CD4-positive, alpha-beta T cell treated with Interleukin-1 beta for 1 hour (primary cell): Measurements from ENCODE around the gene SKI.
"Not testable (repeated sequence)": the region's sequence is repeated elsewhere in the genome, so short reads cannot be mapped to it uniquely, and the experiment has no call there.

ENCODE experiments used
- DNase-seq, 2 donors: peaks; one replicate each; pipeline ENCODE4 v3.0.0-alpha.2; 2020 to 2022

Gene SKI

DNA sequence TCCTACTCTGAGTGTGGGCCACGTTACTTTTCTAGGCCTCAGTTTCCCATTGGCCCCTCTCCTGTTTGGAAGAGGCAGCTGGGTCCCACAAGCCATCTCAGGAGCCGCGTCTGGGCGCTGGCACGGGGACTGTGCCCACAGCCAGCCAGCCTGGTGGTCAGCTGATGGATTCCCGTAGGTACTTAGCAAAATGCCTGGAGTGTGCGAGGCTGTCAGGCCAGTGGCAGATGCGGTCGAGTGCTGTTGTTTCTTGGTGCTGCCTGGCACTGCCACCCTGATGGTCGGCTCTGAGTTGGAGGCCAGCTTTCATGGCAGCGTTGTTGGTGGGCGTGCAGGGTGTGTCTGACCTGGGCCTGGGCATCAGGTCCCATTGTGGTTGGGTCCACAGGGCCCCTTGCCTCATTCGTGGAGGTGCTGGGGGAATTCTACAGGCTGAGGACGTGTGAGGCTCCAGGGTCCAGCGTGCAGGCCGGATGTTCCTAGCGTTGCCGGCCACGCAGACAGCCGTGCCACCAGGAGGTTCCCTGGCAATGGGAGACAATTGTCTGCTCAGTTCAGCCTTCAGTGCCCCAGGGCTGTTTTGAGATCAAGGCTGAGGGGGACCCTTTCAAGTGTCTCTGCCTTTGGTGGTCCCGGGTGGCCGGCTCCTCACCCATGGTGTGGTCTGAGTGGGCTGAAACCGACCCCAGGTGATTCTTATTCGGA, 20.9 kb downstream of the SKI start:
- no peak for DNase-seq

DNA sequence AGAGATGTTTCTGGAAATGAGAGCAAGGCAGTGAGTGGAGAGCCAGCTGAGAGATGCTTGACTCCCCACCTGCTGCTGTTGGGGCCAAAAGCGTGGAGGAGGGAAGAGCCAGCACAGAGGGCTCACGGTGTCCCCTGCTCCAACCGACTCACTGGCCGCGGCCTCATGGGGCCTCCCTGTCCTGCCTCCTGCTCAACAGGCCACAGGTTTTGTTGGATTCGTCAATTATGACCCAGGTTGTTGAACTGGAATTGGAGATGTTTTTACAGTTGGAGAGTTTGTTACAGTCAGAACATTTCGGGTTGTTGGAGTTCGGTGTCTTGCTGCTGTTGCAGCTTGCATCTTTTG, 21.4 kb downstream of the SKI start:
- no peak for DNase-seq

DNA sequence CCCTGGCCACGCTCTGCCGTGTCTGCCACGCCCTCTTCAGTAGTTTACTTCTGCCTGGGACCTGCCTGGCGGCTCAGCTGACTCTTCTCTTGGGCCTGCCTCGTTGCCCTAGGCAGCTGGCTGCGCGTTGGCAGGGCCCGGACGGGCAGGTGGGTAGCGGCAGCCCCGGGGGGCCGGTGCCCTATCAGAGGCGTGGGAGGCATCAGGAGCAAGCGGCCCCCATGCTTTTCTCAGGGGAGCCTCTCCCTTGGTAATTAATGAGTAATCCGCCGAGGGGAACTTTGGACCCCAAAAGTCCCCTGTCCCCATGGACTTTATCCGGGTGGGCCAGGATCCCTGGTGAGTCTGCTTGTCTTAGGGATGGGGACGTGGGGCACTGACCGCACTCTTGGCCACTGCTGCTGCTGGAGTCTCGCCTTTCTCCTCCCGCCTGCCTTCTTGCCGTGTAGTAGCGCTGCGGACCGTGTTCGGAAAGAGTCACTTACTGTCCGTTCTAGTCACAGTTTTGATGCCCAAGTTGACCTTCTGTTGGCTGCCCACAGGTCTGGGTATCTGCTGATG, 22.7 kb downstream of the SKI start:
- no peak for DNase-seq

DNA sequence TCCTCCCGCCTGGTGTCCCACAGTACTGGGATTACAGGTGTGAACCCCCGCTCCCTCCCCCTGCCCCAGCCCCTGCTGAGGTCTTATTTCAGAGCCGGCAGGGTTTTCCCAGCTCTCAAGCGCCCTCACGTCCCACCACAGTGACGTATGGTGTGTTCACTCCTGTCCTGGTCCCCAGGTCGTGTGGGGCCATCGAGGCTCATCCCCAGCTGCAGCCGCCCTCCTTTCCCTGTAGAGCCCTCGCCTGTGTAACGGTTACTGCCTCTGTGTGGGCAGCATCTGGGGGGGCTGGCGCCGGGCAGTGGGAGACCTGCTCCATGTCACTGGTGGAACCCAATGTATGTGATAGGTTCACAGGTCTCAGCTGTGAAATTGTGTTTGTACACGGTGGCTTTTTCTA, 23.2 kb downstream of the SKI start:
- DNase-seq, result no peak

DNA sequence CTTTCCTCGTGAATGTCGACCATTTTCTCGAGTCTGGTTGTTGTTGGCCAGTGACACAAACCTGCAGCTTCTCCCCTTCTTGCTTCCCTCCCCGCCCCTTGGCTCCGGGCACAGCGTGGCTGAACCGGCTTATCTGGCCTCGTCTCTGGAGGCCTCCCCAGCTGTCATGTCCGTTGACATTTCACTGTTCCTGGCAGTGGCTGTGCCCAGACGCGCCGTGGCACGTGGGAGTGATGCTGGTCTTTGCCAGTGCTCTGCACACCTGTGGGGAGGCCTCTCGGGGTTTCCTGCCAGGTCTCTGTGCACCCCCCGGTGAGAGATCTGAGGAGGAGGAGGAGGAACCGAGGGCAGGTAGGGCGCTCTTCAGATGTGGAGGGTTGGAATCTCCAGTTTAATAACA, 23.7 kb downstream of the SKI start:
- DNase-seq, result peak in 1 of 2 donors; percentile 32

DNA sequence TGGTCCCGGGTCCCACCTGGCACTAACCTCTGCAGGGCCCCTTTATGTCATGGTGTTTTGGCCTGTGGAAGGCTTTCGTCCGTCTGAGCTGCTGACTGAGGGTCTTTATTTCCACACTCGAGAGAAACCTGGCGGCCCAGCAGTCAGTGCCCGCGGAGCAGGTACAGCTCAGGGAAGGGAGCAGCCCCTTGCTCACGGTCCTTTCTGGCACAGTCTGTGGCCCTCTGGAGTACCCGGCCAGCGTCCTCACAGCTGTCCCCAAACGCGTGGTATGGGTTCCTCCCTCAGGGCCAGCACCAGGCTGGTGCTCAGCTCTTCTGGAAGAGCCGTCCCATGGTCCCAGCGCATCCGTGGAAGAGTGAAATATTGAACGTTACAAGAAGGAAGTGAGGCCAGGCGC, 24.3 kb downstream of the SKI start:
- no peak for DNase-seq

DNA sequence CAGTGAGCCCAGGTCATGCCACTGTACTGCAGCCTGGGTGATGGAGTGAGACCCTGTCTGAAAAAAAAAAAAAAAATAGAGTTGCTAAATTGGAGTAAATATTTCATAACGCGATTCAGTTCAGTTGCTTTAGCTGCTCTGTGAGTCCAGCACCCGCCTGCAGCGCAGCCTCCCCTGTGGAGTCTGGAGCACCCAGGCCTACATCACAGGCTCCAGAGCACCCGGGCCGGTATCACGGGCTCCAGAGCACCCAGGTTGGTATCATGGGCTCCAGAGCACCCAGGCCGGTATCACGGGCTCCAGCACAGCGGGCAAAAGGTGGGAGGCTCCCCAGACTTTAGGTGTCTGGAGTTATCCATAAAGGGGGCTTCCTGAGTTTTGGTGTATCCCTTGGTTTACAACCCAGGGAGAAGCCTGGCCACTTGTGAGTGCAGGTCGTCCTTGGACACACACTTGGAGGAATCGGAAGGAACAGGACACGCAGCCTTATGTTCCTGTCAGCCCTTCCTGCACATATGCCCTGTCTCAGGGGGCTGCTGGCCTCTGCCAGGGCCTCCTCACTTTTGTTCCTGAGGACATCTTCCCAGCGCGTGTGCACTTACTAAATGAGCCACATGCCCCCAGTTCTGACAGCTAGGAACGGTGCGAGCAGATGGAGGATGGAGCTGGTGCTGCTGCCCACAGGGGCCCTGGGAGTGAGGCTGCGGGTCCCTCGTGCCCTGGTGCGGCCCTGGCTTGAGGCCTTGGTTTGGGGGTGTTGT, 25.1 kb downstream of the SKI start:
- no peak for DNase-seq

DNA sequence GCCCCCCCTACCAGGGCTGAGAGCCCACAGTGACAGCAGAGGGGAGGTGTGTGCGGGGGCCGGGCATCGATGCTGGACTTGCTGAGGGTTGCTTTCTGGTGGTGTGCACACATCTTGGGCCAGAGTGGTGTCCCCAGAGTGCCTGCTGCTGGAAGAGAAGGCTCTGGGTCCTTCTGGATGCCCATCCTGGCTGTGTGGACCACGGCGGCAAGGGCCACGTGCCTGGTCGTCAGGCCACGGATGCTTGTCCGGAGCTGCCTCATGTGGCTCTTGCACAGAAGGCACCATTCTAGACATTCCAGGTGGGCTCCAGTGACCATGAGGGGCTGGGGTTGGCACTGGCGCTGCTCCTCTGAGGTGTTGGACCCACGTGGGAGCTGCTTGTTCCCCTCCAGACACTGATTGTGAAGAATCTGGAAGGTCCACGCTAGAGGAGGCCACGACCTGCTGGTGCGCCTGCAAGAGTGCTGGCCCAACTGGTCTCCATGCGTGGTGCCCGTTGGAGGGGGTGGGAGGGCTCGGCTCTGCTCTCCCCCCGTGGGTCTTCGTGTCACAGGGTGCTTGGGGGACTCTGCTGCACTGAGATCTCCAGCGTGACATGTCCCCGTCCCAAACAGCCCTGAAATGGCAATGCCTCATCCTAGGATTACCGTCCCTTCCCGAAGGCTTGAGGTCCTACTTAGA, 25.8 kb downstream of the SKI start:
- no peak for DNase-seq

DNA sequence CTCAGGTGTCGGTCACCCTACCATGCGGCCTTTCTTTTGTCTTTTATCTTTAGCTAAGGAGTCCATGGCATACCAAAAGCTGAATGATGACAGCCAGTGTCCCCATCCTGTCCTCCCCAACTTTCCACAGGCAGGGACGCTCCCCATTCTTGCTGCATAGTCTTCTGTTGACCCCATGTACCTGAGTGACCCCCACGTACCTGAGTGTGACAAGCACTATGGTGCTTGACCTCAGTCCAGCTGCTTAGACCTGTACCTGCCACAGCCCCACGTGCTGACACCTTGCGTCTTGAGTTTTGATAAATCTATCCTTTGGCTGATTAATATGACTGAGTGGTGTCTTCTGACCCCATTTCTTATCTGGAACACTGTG, 26.9 kb downstream of the SKI start:
- DNase-seq, result no peak

DNA sequence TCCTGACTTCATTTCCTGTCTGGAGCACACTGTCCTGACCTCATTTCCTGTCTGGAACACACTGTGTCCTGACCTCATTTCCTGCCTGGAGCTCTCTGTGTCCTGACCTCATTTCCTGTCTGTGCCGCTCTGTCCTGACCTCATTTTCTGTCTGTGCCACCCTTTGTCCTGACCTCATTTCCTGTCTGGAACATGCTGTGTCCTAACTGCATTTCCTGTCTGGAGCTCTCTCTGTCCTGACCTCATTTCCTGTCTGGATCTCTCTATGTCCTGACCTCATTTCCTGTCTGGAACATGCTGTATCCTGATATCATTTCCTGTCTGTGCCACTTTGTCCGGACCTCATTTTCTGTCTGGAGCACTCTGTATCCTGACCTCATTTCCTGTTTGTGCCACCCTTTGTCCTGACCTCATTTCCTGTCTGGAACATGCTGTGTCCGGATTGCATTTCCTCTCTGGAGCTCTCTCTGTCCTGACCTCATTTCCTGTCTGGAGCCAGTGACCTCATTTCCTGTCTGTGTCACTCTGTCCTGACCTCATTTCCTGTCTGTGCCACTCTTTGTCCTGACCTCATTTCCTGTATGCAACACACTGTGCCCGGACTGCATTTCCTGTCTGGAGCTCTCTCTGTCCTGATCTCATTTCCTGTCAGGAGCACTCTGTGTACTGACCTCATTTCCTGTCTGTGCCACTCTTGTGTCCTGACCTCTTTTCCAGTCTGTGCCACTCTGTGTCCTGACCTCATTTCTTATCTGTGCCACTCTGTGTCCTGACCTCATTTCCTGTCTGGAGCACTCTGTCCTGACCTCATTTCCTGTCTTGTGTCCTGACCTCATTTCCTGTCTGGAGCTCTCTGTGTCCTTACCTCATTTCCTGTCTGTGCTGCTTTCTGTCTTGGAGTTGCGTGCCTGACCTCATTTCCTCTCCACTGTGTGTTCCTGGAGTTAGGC, 27.6 kb downstream of the SKI start:
- DNase-seq, result peak; percentile 93

DNA sequence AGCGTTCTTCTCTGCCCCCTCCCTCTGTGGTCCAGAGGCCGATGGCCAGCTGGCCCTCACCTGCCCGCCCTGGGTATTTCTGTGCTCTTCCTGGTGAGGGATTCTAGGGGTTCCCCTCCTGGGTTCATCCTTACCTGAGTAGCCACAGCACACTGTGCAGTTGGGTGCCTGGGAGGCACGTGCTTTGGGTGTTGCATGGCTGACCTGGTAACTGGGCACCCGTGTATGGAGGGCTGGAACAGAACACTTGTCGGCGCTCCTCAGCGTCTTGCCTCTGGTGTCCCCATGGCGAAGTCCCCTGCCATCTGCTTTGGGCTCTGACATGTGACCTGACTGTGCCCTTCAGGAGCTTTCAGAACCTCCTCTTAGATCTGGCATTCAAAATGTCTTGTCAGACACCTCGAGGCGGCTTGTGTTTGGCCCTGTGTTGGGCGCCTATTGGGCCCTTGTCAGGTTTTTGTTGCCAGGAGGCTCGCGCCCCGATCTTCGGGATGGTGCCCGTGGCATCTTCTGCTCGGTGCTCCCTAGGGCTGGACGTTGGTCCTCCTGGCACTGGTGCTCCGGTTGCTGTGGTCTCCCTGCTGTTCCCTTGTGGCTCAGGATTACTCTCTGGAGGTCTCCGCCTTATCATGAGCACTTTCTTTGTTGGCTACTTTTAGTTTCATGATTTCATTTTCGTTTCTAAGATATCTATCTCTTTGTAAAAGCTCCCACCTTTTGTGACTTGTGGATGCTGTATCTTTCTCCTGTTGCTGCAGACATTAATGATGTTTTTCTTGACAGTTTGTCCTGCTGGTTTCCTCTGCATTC, 28.5 kb downstream of the SKI start:
- DNase-seq, result no peak

DNA sequence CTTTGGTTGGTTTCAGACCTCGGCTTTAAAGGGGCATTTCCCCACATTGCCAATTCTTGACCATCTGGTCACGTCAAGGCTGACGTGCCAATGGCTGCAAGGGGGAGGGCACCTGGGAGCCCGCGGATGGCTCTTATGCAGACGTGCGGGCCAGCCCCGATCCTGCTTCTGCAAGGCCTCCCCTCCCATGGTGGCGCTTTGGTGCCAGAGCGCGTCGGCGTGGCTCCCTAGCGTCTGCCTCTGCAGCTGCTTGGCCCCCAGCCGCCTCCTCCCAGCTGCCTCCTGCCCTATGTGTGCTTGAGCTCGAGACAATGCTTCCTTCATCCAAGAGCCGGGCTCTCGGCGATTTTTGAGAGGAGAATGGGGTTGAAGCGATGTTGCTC, 29.1 kb downstream of the SKI start:
- no peak for DNase-seq

DNA sequence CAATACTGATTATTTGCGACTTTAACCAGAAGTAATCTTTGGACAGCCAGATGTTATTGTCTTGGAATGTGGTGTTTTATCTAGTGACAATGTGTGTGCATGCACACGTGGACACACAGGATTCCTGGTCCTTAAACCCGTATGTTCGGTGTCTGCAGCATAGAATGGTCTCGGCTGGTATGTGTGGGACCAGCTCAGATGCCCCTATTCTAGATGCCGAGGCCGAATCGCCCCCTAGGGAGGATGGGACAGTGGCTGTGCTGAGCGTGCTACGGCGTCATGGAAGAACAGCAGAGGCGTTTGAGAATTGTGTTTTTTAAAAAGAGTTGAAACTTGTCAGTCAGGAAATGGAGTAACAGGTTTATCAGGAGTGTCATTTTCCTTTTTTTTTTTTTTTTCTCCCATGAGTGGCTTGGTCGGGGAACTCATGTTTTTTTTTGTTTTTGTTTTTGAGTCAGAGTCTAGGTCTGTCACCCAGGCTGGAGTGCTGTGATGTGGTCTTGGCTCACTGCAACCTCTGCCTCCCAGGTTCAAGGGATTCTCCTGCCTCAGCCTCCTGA, 30.1 kb downstream of the SKI start:
- no peak for DNase-seq

DNA sequence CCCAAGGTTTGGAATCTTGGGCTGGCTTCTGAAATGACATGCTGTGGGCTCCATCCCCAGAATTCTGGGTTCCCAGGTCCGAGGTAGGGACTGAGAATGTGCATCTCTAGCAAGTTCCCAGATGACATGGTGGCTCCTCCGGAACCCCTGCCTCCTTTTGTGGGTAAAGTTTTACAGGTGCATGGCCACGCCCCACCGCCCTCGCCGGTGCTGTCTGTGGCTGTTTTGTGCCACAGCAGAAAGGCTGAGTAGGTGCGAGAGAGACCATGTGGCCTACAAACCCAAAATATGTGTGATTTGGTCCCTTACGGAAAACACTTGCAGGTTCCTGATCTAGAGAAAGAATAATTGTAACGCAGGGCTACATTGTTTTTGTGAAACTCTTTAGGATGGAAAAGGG, 30.9 kb downstream of the SKI start:
- DNase-seq, result peak; percentile 74 to 80

DNA sequence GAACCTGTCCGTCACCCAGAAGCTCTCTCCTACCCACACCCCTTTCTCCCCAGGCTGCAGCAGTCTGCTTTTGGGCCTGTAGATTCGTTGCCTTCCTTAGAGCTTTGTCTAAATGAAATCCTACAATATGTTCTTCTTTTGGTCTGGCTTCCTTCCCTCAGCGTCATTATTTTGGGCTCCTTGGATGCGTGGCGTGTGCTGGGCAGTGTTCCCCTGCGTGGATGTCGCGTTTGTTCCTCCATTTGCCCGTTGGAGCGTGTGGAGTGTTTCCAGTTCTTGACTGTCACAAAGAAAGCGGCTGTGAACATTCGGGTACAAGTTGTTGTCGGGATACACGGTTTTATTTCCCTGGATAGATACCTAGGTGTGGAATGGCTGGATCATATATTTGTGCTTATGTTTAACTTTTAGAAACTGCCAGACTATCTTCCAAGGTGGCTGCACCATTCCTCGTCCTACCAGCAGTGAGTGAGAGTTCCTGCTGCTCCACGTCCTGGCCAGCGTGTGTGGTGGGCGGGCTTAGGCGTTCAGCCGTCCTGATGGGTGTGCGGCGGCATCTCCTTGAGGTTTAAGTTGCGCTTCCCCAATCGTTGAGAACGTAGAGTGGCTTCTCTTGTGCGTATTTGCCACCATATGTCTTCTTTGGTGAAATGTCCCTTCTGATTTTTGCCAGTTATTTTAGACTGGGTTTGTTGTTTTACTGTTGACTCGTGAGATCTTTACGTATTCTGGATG, 31.7 kb downstream of the SKI start:
- no peak for DNase-seq

DNA sequence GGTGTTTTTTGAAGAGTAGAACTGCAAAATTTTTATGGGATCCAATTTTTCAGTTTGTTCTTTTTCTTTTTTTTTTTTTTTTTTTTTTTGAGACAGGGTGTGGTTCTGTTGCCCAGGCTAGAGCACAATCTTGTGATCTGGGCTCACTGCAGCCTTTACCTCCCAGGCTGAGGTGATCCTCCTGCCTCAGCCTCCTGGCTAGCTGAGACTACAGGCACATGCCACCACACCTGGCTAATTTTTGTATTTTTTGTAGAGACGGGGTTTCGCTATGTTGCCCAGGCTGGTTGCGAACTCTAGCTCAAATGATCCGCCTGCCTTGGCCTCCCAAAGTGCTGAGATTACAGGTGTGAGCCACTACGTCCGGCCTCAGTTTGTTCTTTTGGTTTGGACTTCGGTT, 32.4 kb downstream of the SKI start:
- not testable (repeated sequence) for DNase-seq

DNA sequence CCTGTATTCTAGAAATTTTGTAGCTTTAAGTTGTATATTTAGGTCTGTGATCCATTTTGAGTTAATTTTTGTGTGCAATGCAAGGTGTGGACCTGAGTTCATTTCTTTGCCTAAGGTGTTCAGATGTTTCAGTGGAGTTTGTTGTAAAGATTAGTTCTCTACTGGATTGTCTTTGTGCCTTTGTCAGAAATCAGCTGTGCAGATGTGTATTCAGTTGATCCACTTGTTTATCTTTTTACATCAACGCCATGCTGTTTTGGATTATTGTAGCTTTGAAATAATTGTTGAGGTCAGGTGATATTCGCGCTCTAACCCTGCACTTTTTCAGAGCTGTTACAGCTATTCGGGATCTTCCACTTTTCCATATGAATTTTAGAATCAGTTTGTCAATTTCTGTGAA, 32.8 kb downstream of the SKI start:
- no peak for DNase-seq

DNA sequence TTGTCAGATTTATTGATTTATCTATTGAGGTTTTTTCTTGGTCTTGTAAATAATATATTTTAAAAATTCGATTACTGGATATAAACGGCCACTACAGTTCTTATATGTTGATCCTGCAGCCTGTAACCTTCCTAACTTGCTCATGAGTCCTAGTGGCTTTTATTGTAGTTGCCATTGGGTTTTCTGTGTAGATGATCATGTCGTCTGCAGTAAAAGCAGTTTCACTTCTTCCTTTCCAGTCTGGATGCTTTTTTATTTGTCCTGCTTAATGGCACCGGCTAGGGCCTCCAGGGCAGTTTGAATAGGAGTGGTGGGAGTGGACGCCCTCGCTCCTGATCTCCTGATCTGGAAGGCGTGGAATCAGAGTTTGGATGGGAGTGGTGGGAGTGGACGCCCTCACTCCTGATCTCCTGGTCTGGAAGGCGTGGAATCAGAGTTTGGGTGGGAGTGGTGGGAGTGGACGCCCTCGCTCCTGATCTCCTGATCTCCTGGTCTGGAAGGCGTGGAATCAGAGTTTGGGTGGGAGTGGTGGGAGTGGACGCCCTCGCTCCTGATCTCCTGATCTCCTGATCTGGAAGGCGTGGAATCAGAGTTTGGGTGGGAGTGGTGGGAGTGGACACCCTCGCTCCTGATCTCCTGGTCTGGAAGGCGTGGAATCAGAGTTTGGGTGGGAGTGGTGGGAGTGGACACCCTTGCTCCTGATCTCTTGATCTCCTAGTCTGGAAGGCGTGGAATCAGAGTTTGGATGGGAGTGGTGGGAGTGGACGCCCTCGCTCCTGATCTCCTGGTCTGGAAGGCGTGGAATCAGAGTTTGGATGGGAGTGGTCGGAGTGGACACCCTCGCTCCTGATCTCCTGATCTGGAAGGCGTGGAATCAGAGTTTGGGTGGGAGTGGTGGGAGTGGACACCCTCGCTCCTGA, 33.6 kb downstream of the SKI start:
- DNase-seq, result not testable (repeated sequence)

DNA sequence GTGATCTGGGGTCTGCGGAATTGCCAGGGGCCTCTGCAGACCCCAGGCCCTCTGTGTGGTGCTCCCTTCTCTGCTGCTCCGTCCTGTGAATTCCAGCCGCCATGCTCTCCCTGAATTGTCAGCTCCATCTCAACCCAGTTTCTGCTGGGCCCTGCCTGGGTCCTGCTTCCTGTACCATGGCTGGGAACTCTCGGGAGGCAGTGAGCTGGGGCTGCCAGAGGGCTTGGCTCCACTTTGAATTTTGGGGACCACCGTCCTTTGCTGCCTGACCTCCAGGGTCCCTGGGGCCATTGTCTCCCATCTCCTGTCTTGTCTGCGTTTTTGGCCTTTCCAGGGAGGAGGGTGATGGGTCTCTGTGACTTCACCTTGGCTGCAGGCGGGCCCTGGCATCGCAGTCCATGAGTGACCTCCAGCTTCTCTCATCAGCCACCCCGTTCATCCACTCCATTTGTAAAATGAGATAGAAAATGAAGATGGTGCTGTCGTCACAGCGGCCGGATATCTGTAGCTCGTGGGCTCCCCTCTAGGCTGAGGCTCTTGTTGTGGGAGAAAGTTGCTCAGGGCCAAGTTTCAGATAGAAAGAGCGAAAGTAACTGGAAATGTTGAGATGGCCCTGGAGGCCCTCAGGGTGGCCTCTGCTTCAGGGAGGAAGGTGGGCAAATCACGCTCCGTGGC, 38.3 kb downstream of the SKI start:
- no peak for DNase-seq
